ENCODE data around the gene FBLIM1.

FBLIM1 gene

GRCh38 chr1:15744122-15744679 is 14.4 kb upstream of the FBLIM1 start:
- no peaks in the 10 kb centered on the region for H3K36me3 ChIP-seq
- H3K9me3 ChIP-seq (ENCODE audit: severe bottlenecking): no peaks in the 10 kb centered on the region
- TF ChIP-seq, protein P1, sequence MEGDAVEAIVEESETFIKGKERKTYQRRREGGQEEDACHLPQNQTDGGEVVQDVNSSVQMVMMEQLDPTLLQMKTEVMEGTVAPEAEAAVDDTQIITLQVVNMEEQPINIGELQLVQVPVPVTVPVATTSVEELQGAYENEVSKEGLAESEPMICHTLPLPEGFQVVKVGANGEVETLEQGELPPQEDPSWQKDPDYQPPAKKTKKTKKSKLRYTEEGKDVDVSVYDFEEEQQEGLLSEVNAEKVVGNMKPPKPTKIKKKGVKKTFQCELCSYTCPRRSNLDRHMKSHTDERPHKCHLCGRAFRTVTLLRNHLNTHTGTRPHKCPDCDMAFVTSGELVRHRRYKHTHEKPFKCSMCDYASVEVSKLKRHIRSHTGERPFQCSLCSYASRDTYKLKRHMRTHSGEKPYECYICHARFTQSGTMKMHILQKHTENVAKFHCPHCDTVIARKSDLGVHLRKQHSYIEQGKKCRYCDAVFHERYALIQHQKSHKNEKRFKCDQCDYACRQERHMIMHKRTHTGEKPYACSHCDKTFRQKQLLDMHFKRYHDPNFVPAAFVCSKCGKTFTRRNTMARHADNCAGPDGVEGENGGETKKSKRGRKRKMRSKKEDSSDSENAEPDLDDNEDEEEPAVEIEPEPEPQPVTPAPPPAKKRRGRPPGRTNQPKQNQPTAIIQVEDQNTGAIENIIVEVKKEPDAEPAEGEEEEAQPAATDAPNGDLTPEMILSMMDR (IDR thresholded peaks at IDR 0.05; ENCODE audit: low read depth, low read length): no peak
- no peak for DNase-seq
- no peak overlapping the region for H3K27ac ChIP-seq
- H3K4me3 ChIP-seq (ENCODE audit: low read depth, low read length): no peak overlapping the region
- H3K27me3 ChIP-seq (ENCODE audit: insufficient read depth, low read depth, severe bottlenecking): no peaks in the 10 kb centered on the region

DNA sequence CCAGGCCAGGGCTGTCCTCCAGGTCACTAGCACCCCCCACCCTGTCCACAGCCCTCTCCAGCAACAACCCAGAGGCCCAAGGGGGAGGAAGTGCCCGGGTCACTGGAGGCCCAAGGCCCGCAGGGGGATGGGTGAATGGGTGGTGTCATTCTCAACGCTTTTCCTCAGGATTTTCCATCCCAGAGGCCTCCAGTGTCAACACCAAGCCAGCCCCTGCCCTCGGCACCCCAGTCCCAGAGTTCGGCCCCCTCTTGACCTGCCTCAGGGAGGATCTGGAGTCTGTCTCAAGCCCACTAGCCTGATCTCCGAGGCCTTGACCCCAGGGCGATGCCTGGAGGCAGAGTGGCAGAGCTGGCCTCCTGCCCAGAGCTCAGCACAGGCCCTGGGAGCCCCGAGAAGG is 11.2 kb upstream of the FBLIM1 start:
- Histone ChIP-seq H3K36me3 (no peaks in the 10 kb centered on the region), H3K27ac (no peak overlapping the region), H3K4me3 (ENCODE audit: low read depth, low read length) (no peak overlapping the region), H3K27me3 (ENCODE audit: insufficient read depth, low read depth, severe bottlenecking) (no peaks in the 10 kb centered on the region), H3K9me3 (ENCODE audit: severe bottlenecking) (no peaks in the 10 kb centered on the region)
- DNase-seq: no peak
- TF ChIP-seq, protein P1 (IDR thresholded peaks at IDR 0.05; ENCODE audit: low read depth, low read length): no peak

- TF ChIP-seq, protein P1 (IDR thresholded peaks at IDR 0.05; ENCODE audit: low read depth, low read length): no peak
- H3K27me3 ChIP-seq (ENCODE audit: insufficient read depth, low read depth, severe bottlenecking): no peaks in the 10 kb centered on the region
- H3K9me3 ChIP-seq (ENCODE audit: severe bottlenecking): no peaks in the 10 kb centered on the region
- no peaks in the 10 kb centered on the region for H3K36me3 ChIP-seq
- DNase-seq: no peak
- H3K4me3 ChIP-seq (ENCODE audit: low read depth, low read length): no peak overlapping the region
- H3K27ac ChIP-seq: no peak overlapping the region
These were observed 10.3 kb upstream of the FBLIM1 start for GRCh38 chr1:15748264-15748663.

DNA sequence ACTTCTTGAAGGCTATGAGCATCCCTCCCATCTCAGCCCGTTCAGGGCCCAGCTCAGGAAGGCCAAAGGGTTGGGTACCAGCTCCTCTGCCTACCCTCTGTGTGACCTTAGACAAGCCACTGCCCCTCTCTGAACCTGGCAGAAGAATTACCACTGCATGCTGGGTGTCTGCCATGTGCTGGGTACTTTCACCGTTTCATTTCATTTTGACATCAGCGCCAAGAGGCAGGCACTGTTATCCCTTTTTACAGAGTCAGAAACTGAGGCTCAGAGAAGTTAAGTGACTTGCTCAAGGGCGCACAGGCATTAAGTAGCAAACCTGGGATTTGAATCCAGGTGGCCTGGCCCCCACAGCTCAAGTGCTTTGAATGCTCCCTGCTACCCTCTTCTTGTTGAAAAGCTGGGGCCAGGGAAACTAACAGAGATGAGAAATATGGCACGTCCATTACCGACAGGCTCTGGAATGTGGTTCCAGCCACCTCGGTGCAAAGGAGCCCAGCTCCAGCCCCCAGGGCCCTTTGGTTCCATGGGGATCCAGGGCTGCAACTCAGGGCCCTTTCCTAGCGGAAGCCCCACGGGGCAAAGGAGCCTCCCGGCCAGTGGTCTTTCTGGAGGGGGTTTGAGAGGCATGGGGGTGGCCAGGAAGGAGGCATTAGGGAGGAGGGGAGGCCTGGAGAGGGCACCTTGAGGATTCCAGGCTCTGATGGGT is 9.8 kb upstream of the FBLIM1 start:
- no peak overlapping the region for H3K27ac ChIP-seq
- H3K27me3 ChIP-seq (ENCODE audit: insufficient read depth, low read depth, severe bottlenecking): no peaks in the 10 kb centered on the region
- H3K36me3 ChIP-seq: no peaks in the 10 kb centered on the region
- DNase-seq: no peak
- no peak overlapping the region for H3K4me3 ChIP-seq (ENCODE audit: low read depth, low read length)
- TF ChIP-seq, protein P1 (IDR thresholded peaks at IDR 0.05; ENCODE audit: low read depth, low read length): no peak
- no peaks in the 10 kb centered on the region for H3K9me3 ChIP-seq (ENCODE audit: severe bottlenecking)

DNA sequence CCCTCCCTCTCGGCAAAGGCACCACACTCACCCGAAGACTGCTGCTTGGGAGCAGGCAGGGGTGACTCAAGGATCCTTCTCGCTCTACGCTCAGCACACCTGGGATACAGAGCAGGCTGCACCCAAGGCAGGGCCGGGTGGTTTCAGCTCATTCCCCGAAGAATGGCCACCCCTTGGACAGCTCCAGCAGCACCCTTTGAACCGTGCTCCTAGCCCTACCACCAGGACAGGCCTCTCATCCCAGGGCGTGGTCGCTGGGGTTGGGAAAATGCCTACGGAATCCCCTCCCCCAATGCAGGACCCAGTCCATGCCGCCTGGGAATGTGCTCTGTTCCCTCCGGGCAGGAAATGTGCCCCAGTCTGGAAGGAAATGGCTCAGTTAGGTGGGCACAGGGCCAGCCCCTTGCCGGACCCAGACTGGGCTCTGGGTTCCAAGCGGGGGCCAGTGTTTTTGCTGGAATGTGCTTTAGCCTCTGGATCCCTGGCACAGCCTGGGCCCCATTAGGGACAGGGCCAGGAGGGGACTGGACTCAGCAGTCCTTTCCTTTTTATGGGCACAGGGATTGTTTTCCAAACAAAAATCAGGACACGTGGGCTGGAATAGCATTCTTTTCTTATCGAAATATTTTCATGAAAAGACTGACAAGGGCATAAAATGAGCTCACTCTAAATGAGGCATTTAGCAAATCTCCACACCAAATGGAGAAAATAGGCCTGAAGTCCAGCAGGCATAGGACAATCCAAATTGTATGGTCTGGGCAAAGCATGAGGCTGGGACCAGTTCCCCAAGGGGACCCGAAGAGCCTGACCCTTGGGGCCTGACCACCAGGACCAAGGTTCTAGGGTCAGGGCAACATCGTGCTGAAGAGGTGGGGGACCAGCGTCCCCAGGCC is 8.9 kb upstream of the FBLIM1 start:
- H3K9me3 ChIP-seq (ENCODE audit: severe bottlenecking): no peaks in the 10 kb centered on the region
- no peak overlapping the region for H3K27ac ChIP-seq
- DNase-seq: no peak
- H3K27me3 ChIP-seq (ENCODE audit: insufficient read depth, low read depth, severe bottlenecking): no peaks in the 10 kb centered on the region
- no peaks in the 10 kb centered on the region for H3K36me3 ChIP-seq
- H3K4me3 ChIP-seq (ENCODE audit: low read depth, low read length): no peak overlapping the region
- TF ChIP-seq, protein P1 (IDR thresholded peaks at IDR 0.05; ENCODE audit: low read depth, low read length): no peak

Measured in WERI-Rb-1 (cell line).